ENCODE results near the gene GALNS. TPM values are rescaled to one million over a fixed set of nuclear protein-coding genes. Genes with fewer than 3 reads are reported as not detected.
A peak's percentile ranks its signal among the peaks of the same experiment; 100 is the strongest.

The GALNS gene
- total and polyA plus RNA-seq, 2 donors (not counting 3 experiments of a cell fraction or from before 2014, with no cell fraction given), result 21.8 to 40.2 TPM

- Histone ChIP-seq H2AFZ (ENCODE audit: low read depth, low read length) (peak overlapping the region; percentile 28), H3K27ac (ENCODE audit: insufficient read depth, low read depth, low read length) (no peak overlapping the region)
- POLR2A ChIA-PET, result no interaction called here
Observed at GRCh38 chr16:88856122-88856827, 472 bp downstream of the GALNS start.

DNA sequence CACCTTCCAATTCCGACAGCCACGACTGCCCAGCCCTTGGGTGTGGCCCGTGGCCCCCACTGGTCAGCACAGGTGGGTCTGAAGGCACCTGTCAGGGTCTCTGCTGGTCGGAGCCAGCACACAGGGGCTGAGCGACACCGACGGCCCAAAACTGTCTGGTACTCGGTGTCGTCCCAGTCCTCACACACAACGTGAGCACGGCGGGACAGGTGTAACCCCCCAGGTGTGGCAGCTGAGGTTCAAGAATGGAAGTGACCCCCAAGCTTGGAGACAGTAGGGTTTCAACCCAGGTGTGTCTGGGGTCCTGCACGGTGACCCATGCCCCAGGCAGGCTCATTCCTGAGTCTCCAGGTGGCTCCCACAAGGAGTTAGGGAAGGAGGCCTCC is 1.0 kb downstream of the GALNS start:
- Histone ChIP-seq H3K9ac (replicated peaks; ENCODE audit: extremely low read depth, insufficient read depth, low read length) (no peak overlapping the region), H4K20me1 (replicated peaks; ENCODE audit: control insufficient read depth, extremely low read depth, insufficient read depth, low read length) (no peaks in the 10 kb centered on the region), H3K9me3 (replicated peaks; ENCODE audit: control insufficient read depth, insufficient read depth, low read length) (no peaks in the 10 kb centered on the region), H3K79me2 (ENCODE audit: control insufficient read depth, insufficient read depth, low read length) (peaks cover 4% of the 10 kb centered on the region), H3K4me3 (replicated peaks in 1 of 3; ENCODE audit: insufficient read depth in 1 of 3, low read depth in 1 of 3, low read length in 3 of 3) (peak overlapping the region in 1 of 3 experiments; percentile 48), H3K27me3 (ENCODE audit: control insufficient read depth in 2 of 2, insufficient read depth in 2 of 2, low read length in 2 of 2) (no peaks in the 10 kb centered on the region), H3K9me1 (replicated peaks; ENCODE audit: control insufficient read depth, extremely low read depth, insufficient read depth, low read length) (no peaks in the 10 kb centered on the region), H2AFZ (ENCODE audit: low read depth, low read length) (no peak overlapping the region), H3K4me1 (ENCODE audit: control insufficient read depth, extremely low read depth, insufficient read depth, low read length) (peaks cover 4% of the 10 kb centered on the region), H3K4me2 (ENCODE audit: insufficient read depth, low read length) (peak overlapping the region; percentile 27), H3K36me3 (ENCODE audit: control insufficient read depth in 2 of 2, extremely low read depth in 1 of 2, insufficient read depth in 2 of 2, low read length in 2 of 2) (peaks cover 0 to 12% of the 10 kb centered on the region in 2 experiments), H3K27ac (ENCODE audit: insufficient read depth, low read depth, low read length) (no peak overlapping the region)
- POLR2A ChIA-PET, result no interaction called here
- DNase-seq (ENCODE audit: low read depth, low spot score) (no peak), FAIRE-seq (no peak)
- dilution Hi-C loops (cut with MboI; ENCODE audit: extremely low pct_ligation_motif_present, low sequenced_read_pairs), result no loop called here
- BruUV-seq (replicated peaks), result no TSS peak
- CTCF ChIA-PET, result no interaction called here
- TF ChIP-seq POLR2AphosphoS5 (IDR thresholded peaks at IDR 0.05; ENCODE audit: insufficient read depth, low read depth, low read length), result no peak
- intact Hi-C loops (cut with micrococcal nuclease), result loop anchor here (2.0 kb wide), 1 partner anchor 73 kb away; no protein-coding TSS in a partner anchor

More at GRCh38 chr16:88856122-88856827, 472 bp downstream of the GALNS start:
- DNase-seq (ENCODE audit: low read depth, low spot score), result no peak
- peaks cover 4% of the 10 kb centered on the region for H3K4me1 ChIP-seq (ENCODE audit: control insufficient read depth, extremely low read depth, insufficient read depth, low read length)
- dilution Hi-C loops (cut with MboI; ENCODE audit: extremely low pct_ligation_motif_present, low sequenced_read_pairs), result no loop called here
- no peaks in the 10 kb centered on the region for H3K9me3 ChIP-seq (replicated peaks; ENCODE audit: control insufficient read depth, insufficient read depth, low read length)
- no TSS peak for BruUV-seq (replicated peaks)
- FAIRE-seq, result no peak
- no peaks in the 10 kb centered on the region for H3K27me3 ChIP-seq (ENCODE audit: control insufficient read depth in 2 of 2, insufficient read depth in 2 of 2, low read length in 2 of 2)
- no peaks in the 10 kb centered on the region for H4K20me1 ChIP-seq (replicated peaks; ENCODE audit: control insufficient read depth, extremely low read depth, insufficient read depth, low read length)
- peaks cover 4% of the 10 kb centered on the region for H3K79me2 ChIP-seq (ENCODE audit: control insufficient read depth, insufficient read depth, low read length)
- TF ChIP-seq POLR2AphosphoS5 (IDR thresholded peaks at IDR 0.05; ENCODE audit: insufficient read depth, low read depth, low read length), result no peak
- TF ChIP-seq EZH2 (IDR thresholded peaks at IDR 0.05; ENCODE audit: borderline replicate concordance, low read depth, low read length, severe bottlenecking), result no peak
- TF ChIP-seq POLR2A (IDR thresholded peaks at IDR 0.05; ENCODE audit: low read depth, low read length), result no peak
- intact Hi-C loops (cut with micrococcal nuclease), result loop anchor here (2.0 kb wide), 1 partner anchor 73 kb away; no protein-coding TSS in a partner anchor
- no peak overlapping the region for H3K9ac ChIP-seq (replicated peaks; ENCODE audit: extremely low read depth, insufficient read depth, low read length)
- peaks cover 0 to 15% of the 10 kb centered on the region in 2 experiments for H3K36me3 ChIP-seq (ENCODE audit: control insufficient read depth in 2 of 2, extremely low read depth in 1 of 2, insufficient read depth in 2 of 2, low read length in 2 of 2)
- H3K9me1 ChIP-seq (replicated peaks; ENCODE audit: control insufficient read depth, extremely low read depth, insufficient read depth, low read length), result no peaks in the 10 kb centered on the region
- peak overlapping the region; percentile 27 for H3K4me2 ChIP-seq (ENCODE audit: insufficient read depth, low read length)
- CTCF ChIA-PET, result interaction anchor here (1.3 to 2.7 kb wide), 4 partner anchors 11 to 360 kb away, joined by 3 to 50 read pairs (median 6); partner anchors contain the start of gene APRT
- peak overlapping the region in 2 of 3 experiments; percentile 25 to 48 for H3K4me3 ChIP-seq (replicated peaks in 1 of 3; ENCODE audit: insufficient read depth in 1 of 3, low read depth in 1 of 3, low read length in 3 of 3)
